ENCODE measurements around the gene TTC28.

Gene TTC28

DNA sequence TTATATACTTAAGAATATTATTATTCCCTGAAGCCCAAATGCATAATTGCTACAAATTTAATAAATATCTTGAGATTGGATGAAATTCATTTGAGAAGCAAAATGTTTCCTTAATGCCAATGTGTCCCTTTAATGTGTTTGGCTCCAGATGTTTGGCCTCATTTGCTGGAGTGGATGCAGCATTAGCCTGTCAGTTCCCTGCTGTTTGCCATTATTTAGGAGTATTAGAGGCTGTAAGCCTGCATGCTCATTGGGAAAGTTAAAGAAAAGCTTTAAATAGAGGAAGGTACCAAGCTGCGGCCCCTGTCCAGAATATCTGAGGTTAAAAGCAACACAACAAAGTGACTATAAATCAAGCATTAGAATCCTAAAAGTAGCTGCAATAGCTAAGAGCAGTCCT lies 705.8 kb downstream of the TTC28 start:
- peak overlapping the region; percentile 79 to 88 (median 87) for H3K27ac Mint-ChIP-seq
- peaks cover 33% of the 10 kb centered on the region for H3K4me1 Mint-ChIP-seq
- peak overlapping the region in 1 of 3 experiments; percentile 1 for H3K4me3 Mint-ChIP-seq
- TF ChIP-seq, protein P1, sequence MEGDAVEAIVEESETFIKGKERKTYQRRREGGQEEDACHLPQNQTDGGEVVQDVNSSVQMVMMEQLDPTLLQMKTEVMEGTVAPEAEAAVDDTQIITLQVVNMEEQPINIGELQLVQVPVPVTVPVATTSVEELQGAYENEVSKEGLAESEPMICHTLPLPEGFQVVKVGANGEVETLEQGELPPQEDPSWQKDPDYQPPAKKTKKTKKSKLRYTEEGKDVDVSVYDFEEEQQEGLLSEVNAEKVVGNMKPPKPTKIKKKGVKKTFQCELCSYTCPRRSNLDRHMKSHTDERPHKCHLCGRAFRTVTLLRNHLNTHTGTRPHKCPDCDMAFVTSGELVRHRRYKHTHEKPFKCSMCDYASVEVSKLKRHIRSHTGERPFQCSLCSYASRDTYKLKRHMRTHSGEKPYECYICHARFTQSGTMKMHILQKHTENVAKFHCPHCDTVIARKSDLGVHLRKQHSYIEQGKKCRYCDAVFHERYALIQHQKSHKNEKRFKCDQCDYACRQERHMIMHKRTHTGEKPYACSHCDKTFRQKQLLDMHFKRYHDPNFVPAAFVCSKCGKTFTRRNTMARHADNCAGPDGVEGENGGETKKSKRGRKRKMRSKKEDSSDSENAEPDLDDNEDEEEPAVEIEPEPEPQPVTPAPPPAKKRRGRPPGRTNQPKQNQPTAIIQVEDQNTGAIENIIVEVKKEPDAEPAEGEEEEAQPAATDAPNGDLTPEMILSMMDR (IDR thresholded peaks at IDR 0.05; ENCODE audit: unreplicated experiment in 3 of 3), result no peak
- H3K36me3 Mint-ChIP-seq (ENCODE audit: low read depth), result peaks cover 31% of the 10 kb centered on the region
- peaks cover 22% of the 10 kb centered on the region for H3K9me3 Mint-ChIP-seq
- H3K27me3 Mint-ChIP-seq (ENCODE audit: low read depth), result no peaks in the 10 kb centered on the region

GRCh38 chr22:27972732-27973698 lies 706.6 kb downstream of the TTC28 start:
- no peak overlapping the region for H3K4me3 Mint-ChIP-seq
- no peaks in the 10 kb centered on the region for H3K27me3 Mint-ChIP-seq (ENCODE audit: low read depth)
- peak overlapping the region in 2 of 3 experiments; percentile 40 to 87 for H3K27ac Mint-ChIP-seq
- peaks cover 35% of the 10 kb centered on the region for H3K36me3 Mint-ChIP-seq (ENCODE audit: low read depth)
- peaks cover 33% of the 10 kb centered on the region for H3K4me1 Mint-ChIP-seq
- TF ChIP-seq, protein P1 (IDR thresholded peaks at IDR 0.05; ENCODE audit: unreplicated experiment in 3 of 3), result no peak
- H3K9me3 Mint-ChIP-seq, result peaks cover 25% of the 10 kb centered on the region

DNA sequence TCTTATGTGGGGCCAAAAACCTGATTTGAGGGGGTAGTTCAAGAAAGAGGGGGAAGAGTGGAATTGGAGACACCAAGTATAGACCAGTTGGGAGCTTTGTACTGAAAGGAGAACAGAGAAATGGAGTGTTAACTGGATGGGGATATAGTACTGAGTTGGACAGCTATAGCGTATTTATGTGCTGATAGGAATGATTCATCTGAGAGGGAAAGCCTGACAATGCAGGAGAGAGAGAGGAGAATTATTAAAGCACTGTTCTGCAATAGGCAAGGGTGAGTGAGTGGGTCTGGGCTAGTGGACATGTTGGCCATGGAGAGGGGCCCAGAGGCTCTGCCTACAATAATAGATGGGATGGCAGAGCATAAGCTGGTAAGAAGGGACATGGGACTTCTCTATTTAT lies 707.7 kb downstream of the TTC28 start:
- H3K27ac Mint-ChIP-seq, result no peak overlapping the region
- H3K9me3 Mint-ChIP-seq, result peaks cover 25% of the 10 kb centered on the region
- H3K36me3 Mint-ChIP-seq (ENCODE audit: low read depth), result peaks cover 36% of the 10 kb centered on the region
- TF ChIP-seq, protein P1 (IDR thresholded peaks at IDR 0.05; ENCODE audit: unreplicated experiment in 3 of 3), result no peak
- H3K27me3 Mint-ChIP-seq (ENCODE audit: low read depth), result no peaks in the 10 kb centered on the region
- H3K4me1 Mint-ChIP-seq, result peaks cover 25% of the 10 kb centered on the region
- no peak overlapping the region for H3K4me3 Mint-ChIP-seq

- H3K27ac Mint-ChIP-seq, result no peak overlapping the region
- peaks cover 16% of the 10 kb centered on the region for H3K4me1 Mint-ChIP-seq
- H3K27me3 Mint-ChIP-seq (ENCODE audit: low read depth), result no peaks in the 10 kb centered on the region
- H3K36me3 Mint-ChIP-seq (ENCODE audit: low read depth), result peaks cover 39% of the 10 kb centered on the region
- TF ChIP-seq, protein P1 (IDR thresholded peaks at IDR 0.05; ENCODE audit: unreplicated experiment in 3 of 3), result no peak
- no peak overlapping the region for H3K4me3 Mint-ChIP-seq
- peaks cover 25% of the 10 kb centered on the region for H3K9me3 Mint-ChIP-seq
Observed at GRCh38 chr22:27970596-27971220, 708.9 kb downstream of the TTC28 start.

GRCh38 chr22:27966168-27967064 lies 713.2 kb downstream of the TTC28 start:
- H3K27ac Mint-ChIP-seq, result no peak overlapping the region
- no peak overlapping the region for H3K4me3 Mint-ChIP-seq
- no peaks in the 10 kb centered on the region for H3K27me3 Mint-ChIP-seq (ENCODE audit: low read depth)
- TF ChIP-seq, protein P1 (IDR thresholded peaks at IDR 0.05; ENCODE audit: unreplicated experiment in 3 of 3), result no peak
- peaks cover 16% of the 10 kb centered on the region for H3K4me1 Mint-ChIP-seq
- H3K9me3 Mint-ChIP-seq, result peaks cover 20% of the 10 kb centered on the region
- H3K36me3 Mint-ChIP-seq (ENCODE audit: low read depth), result peaks cover 28% of the 10 kb centered on the region

Measured in nephron (organoid).